GM21381 (cell line): ENCODE measurements around the gene CLIC5.
"Not testable (repeated sequence)": the region's sequence is repeated elsewhere in the genome, so short reads cannot be mapped to it uniquely, and the experiment has no call there.

ENCODE experiments used
- ATAC-seq: cut with Tn5 transposase; IDR thresholded peaks from one replicate; pipeline ENCODE4 v1.9.1; 2021; ENCODE audit warnings: mild to moderate bottlenecking, moderate library complexity; ENCODE audit not compliant: unreplicated experiment

The CLIC5 gene

GRCh38 chr6:45929421-45930361, 86.0 kb downstream of the CLIC5 start:
- ATAC-seq: no peak

GRCh38 chr6:45928721-45929305, 86.8 kb downstream of the CLIC5 start:
- no peak for ATAC-seq

GRCh38 chr6:45927421-45928320, 88.0 kb downstream of the CLIC5 start:
- no peak for ATAC-seq

GRCh38 chr6:45926423-45926822, 89.2 kb downstream of the CLIC5 start:
- ATAC-seq: not testable (repeated sequence)

GRCh38 chr6:45924763-45925342, 90.8 kb downstream of the CLIC5 start:
- no peak for ATAC-seq

GRCh38 chr6:45923831-45924391, 91.7 kb downstream of the CLIC5 start:
- ATAC-seq: peak; percentile 50

- ATAC-seq: peak; percentile 36
Observed at GRCh38 chr6:45922728-45923351, 92.8 kb downstream of the CLIC5 start.

GRCh38 chr6:45921691-45922281, 93.9 kb downstream of the CLIC5 start:
- ATAC-seq: no peak

- peak; percentile 65 for ATAC-seq
Observed at GRCh38 chr6:45920819-45921511, 94.7 kb downstream of the CLIC5 start.

- ATAC-seq: no peak
Observed at GRCh38 chr6:45917439-45917838, 98.2 kb downstream of the CLIC5 start.

- no peak for ATAC-seq
Observed at GRCh38 chr6:45916692-45917091, 99.0 kb downstream of the CLIC5 start.

GRCh38 chr6:45915780-45916468, 99.7 kb downstream of the CLIC5 start:
- ATAC-seq: no peak

GRCh38 chr6:45911691-45912090, 104.0 kb downstream of the CLIC5 start:
- ATAC-seq: no peak

- no peak for ATAC-seq
Observed at GRCh38 chr6:45903959-45904358, 111.7 kb downstream of the CLIC5 start.

- ATAC-seq: no peak
Observed at GRCh38 chr6:45902984-45903383, 112.7 kb downstream of the CLIC5 start.

GRCh38 chr6:45901767-45902650, 113.7 kb downstream of the CLIC5 start:
- ATAC-seq: no peak
